ENCODE results near the gene PRSS48. TPM values are rescaled to one million over a fixed set of nuclear protein-coding genes. Genes with fewer than 3 reads are reported as not detected.

The PRSS48 gene
- polyA plus RNA-seq, 1 donor from 2014 or later = not detected

- no peak overlapping the region for H2AFZ ChIP-seq (ENCODE audit: low read depth, low read length)
- no peaks in the 10 kb centered on the region for H3K9me2 ChIP-seq (ENCODE audit: insufficient read depth, low read length)
- TF ChIP-seq TAF1 (IDR thresholded peaks at IDR 0.05; ENCODE audit: low read depth) (no peak), POLR2AphosphoS5 (IDR thresholded peaks at IDR 0.05) (no peak), MXI1 (conservative IDR thresholded peaks at IDR 0.05; ENCODE audit: poor library complexity, severe bottlenecking) (no peak), SMC3 (conservative IDR thresholded peaks at IDR 0.05; ENCODE audit: poor library complexity) (no peak), RAD21 (conservative IDR thresholded peaks at IDR 0.05) (no peak), EP300 (conservative IDR thresholded peaks at IDR 0.05; ENCODE audit: poor library complexity, severe bottlenecking) (no peak), EZH2 (IDR thresholded peaks at IDR 0.05; ENCODE audit: borderline replicate concordance, insufficient read depth, low read length, poor library complexity, severe bottlenecking) (no peak), CTCF (IDR thresholded peaks at IDR 0.05; ENCODE audit: poor library complexity, severe bottlenecking) (no peak)
- TF ChIP-seq, protein P1, sequence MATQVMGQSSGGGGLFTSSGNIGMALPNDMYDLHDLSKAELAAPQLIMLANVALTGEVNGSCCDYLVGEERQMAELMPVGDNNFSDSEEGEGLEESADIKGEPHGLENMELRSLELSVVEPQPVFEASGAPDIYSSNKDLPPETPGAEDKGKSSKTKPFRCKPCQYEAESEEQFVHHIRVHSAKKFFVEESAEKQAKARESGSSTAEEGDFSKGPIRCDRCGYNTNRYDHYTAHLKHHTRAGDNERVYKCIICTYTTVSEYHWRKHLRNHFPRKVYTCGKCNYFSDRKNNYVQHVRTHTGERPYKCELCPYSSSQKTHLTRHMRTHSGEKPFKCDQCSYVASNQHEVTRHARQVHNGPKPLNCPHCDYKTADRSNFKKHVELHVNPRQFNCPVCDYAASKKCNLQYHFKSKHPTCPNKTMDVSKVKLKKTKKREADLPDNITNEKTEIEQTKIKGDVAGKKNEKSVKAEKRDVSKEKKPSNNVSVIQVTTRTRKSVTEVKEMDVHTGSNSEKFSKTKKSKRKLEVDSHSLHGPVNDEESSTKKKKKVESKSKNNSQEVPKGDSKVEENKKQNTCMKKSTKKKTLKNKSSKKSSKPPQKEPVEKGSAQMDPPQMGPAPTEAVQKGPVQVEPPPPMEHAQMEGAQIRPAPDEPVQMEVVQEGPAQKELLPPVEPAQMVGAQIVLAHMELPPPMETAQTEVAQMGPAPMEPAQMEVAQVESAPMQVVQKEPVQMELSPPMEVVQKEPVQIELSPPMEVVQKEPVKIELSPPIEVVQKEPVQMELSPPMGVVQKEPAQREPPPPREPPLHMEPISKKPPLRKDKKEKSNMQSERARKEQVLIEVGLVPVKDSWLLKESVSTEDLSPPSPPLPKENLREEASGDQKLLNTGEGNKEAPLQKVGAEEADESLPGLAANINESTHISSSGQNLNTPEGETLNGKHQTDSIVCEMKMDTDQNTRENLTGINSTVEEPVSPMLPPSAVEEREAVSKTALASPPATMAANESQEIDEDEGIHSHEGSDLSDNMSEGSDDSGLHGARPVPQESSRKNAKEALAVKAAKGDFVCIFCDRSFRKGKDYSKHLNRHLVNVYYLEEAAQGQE (IDR thresholded peaks at IDR 0.05; ENCODE audit: borderline replicate concordance) = no peak
- no peaks in the 10 kb centered on the region for H3F3A ChIP-seq (ENCODE audit: insufficient read depth, low read length, poor library complexity, severe bottlenecking)
- H3K27ac ChIP-seq (ENCODE audit: low read length) = no peak overlapping the region
- peaks cover 39% of the 10 kb centered on the region for H3K27me3 ChIP-seq (ENCODE audit: insufficient read depth, low read depth, low read length)
- peak overlapping the region; percentile 71 for H3K4me3 ChIP-seq (ENCODE audit: low read length)
- no peaks in the 10 kb centered on the region for H4K20me1 ChIP-seq (ENCODE audit: insufficient read depth)
- no peaks in the 10 kb centered on the region for H3K36me3 ChIP-seq (ENCODE audit: insufficient read depth, low read length)
- no peaks in the 10 kb centered on the region for H3K79me2 ChIP-seq (replicated peaks; ENCODE audit: insufficient read depth, low read length)
- no peak overlapping the region for H3K4me2 ChIP-seq (ENCODE audit: low read length)
- no peaks in the 10 kb centered on the region for H3K9me3 ChIP-seq (ENCODE audit: low read length)
- H3K9ac ChIP-seq (ENCODE audit: low read length) = no peak overlapping the region
Observed at GRCh38 chr4:151325949-151326246, 48.9 kb downstream of the PRSS48 start.

GRCh38 chr4:151329217-151330007 lies 52.5 kb downstream of the PRSS48 start:
- no peaks in the 10 kb centered on the region for H3K79me2 ChIP-seq (replicated peaks; ENCODE audit: insufficient read depth, low read length)
- no peak overlapping the region for H3K9ac ChIP-seq (ENCODE audit: low read length)
- no peak overlapping the region for H3K27ac ChIP-seq (ENCODE audit: low read length)
- no peak overlapping the region for H3K4me2 ChIP-seq (ENCODE audit: low read length)
- no peaks in the 10 kb centered on the region for H3K9me3 ChIP-seq (ENCODE audit: low read length)
- no peaks in the 10 kb centered on the region for H3K9me2 ChIP-seq (ENCODE audit: insufficient read depth, low read length)
- no peak overlapping the region for H2AFZ ChIP-seq (ENCODE audit: low read depth, low read length)
- H3K4me3 ChIP-seq (ENCODE audit: low read length) = no peak overlapping the region
- TF ChIP-seq CTCF (IDR thresholded peaks at IDR 0.05; ENCODE audit: poor library complexity, severe bottlenecking) (no peak), RAD21 (conservative IDR thresholded peaks at IDR 0.05) (no peak), POLR2AphosphoS5 (IDR thresholded peaks at IDR 0.05) (no peak)
- no peaks in the 10 kb centered on the region for H3F3A ChIP-seq (ENCODE audit: insufficient read depth, low read length, poor library complexity, severe bottlenecking)
- peaks cover 18% of the 10 kb centered on the region for H3K27me3 ChIP-seq (ENCODE audit: insufficient read depth, low read depth, low read length)
- no peaks in the 10 kb centered on the region for H4K20me1 ChIP-seq (ENCODE audit: insufficient read depth)
- H3K36me3 ChIP-seq (ENCODE audit: insufficient read depth, low read length) = no peaks in the 10 kb centered on the region

All from neural cell (in vitro differentiated cells).